Peyer's patch (tissue), 4 donors: Measurements from ENCODE around the gene BRD3. TPM values are rescaled to one million over a fixed set of nuclear protein-coding genes. Genes with fewer than 3 reads are reported as not detected.

Experiments
- DNase-seq, 3 donors: peaks; one replicate each; pipeline ENCODE4 v3.0.0-alpha.2; 2017 to 2019
- H3K27ac ChIP-seq, 4 donors: fragments of 200-600 bp; sonication (generic); one replicate each; pipeline ENCODE4 v1.5.1; 2016 to 2019
- H3K27me3 ChIP-seq, 2 donors: fragments of 200-600 bp; sonication (generic); one replicate each; pipeline ENCODE4 v1.5.1; 2019
- H3K36me3 ChIP-seq, 3 donors: fragments of 200-600 bp; sonication (generic); one replicate each; pipeline ENCODE4 v1.5.1; 2016 to 2019
- H3K4me1 ChIP-seq, 4 donors: fragments of 200-600 bp; sonication (generic); one replicate each; pipeline ENCODE4 v1.5.1; 2016 to 2019
- H3K4me3 ChIP-seq, 4 donors: fragments of 200-600 bp; sonication (generic); 1 replicate in 3 of 4; 2 replicates in 1 of 4; pipeline ENCODE4 v1.5.1; 2016 to 2019; ENCODE audit warnings: mild to moderate bottlenecking in 1 of 4
- H3K9me3 ChIP-seq, 4 donors: fragments of 200-600 bp; sonication (generic); one replicate each; pipeline ENCODE4 v1.5.1; 2016 to 2019; ENCODE audit warnings: mild to moderate bottlenecking in 1 of 4
- POLR2A ChIP-seq, 2 donors: fragments of 450-650 bp; IDR thresholded peaks; one replicate each; pipeline ENCODE4 v1.5.1; 2017; ENCODE audit warnings: antibody characterized with exemption in 2 of 2, mild to moderate bottlenecking in 2 of 2, moderate library complexity in 2 of 2
- total RNA-seq, 4 donors: library from RNA; depleted of rRNA; stranded (reverse); fragments of >200 nt; gene quantifications; one replicate each; pipeline ENCODE4 v1.1.0, GENCODE V29; 2016
- TF ChIP-seq, protein P1 (sequence below), 6 experiments: fragments of 450-650 bp in 4 of 6; fragments of 200-600 bp in 2 of 6; sonication (generic) in 1 of 6; IDR thresholded peaks; one replicate each; pipeline ENCODE4 v1.5.1; 2017 to 2019; ENCODE audit warnings: antibody characterized with exemption in 6 of 6, mild to moderate bottlenecking in 3 of 6, moderate library complexity in 1 of 6

The BRD3 gene
- total RNA-seq, 4 donors from 2014 or later = 16.3 to 57.8 (median 35.0) TPM

DNA sequence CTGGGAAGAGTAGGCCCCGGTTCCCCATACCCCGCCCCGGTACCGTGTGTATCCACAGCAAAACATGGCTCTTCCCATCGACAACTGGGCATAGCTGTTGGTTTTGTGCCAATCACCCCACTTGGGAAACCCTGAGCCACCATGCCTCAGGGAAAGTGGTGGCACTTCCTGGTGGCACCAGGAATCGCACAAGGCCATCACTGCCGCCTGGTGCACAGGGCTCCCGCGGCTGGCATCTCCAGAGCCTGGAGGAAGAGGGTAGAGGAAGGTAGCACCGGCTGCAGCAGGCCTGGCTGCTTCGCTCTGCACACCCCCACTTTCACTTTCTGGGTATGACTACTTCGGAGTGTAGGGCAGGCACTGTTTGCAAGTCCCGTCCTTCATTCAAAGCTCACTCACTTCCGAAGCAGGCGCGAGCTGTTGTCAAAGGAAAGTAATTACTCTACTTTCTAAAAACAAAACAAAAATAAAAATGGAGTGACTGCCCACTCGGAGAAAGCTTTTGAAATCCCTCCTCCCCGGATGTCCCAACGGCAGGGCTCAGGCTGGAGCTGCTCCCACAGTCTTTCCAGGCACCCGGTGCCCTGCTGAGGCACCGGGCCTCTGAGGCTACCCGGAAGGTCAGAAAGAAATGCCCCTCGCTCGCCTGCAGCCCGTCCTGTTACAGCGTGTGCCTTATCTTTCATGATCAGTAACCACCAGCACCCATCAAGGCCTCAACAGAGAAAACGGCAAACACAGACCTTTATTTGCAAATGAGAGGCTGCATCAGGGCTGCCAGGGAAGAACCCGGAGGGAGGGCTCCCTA lies 2.0 kb downstream of the BRD3 start:
- Histone ChIP-seq H3K36me3 (no peaks in the 10 kb centered on the region), H3K27ac (peak overlapping the region; percentile 67 to 100 (median 78)), H3K4me1 (peaks cover 0 to 45% (median 12%) of the 10 kb centered on the region in 4 donors), H3K27me3 (no peaks in the 10 kb centered on the region), H3K4me3 (peak overlapping the region; percentile 53 to 100 (median 98)), H3K9me3 (no peaks in the 10 kb centered on the region)
- peak in 1 of 2 donors; percentile 44 for TF ChIP-seq POLR2A (IDR thresholded peaks at IDR 0.05)
- TF ChIP-seq, protein P1, sequence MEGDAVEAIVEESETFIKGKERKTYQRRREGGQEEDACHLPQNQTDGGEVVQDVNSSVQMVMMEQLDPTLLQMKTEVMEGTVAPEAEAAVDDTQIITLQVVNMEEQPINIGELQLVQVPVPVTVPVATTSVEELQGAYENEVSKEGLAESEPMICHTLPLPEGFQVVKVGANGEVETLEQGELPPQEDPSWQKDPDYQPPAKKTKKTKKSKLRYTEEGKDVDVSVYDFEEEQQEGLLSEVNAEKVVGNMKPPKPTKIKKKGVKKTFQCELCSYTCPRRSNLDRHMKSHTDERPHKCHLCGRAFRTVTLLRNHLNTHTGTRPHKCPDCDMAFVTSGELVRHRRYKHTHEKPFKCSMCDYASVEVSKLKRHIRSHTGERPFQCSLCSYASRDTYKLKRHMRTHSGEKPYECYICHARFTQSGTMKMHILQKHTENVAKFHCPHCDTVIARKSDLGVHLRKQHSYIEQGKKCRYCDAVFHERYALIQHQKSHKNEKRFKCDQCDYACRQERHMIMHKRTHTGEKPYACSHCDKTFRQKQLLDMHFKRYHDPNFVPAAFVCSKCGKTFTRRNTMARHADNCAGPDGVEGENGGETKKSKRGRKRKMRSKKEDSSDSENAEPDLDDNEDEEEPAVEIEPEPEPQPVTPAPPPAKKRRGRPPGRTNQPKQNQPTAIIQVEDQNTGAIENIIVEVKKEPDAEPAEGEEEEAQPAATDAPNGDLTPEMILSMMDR (IDR thresholded peaks at IDR 0.05) = no peak
- DNase-seq = peak; percentile 65 to 79 (median 66)

DNA sequence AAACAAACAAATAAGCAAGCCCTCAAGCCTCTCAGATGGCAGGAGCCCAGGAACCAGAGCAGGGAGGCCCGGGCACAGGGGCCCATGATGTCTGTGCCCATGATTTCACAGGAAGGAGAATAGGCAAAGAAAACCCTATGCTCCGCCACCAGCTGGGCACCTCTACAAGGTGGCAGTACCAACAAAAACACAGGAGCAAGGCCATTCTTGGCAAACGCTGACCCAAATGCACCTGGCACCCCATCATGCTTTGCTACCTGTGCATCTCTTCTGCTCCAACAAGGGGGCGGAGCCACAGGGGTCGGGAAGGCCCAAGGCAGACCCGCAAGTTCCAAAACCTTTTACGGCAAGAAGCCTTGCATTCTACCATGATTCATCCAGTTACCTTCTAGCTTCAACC lies 3.1 kb downstream of the BRD3 start:
- Histone ChIP-seq H3K4me1 (peaks cover 0 to 50% (median 21%) of the 10 kb centered on the region in 4 donors), H3K27ac (no peak overlapping the region), H3K9me3 (no peaks in the 10 kb centered on the region), H3K36me3 (no peaks in the 10 kb centered on the region), H3K4me3 (no peak overlapping the region), H3K27me3 (no peaks in the 10 kb centered on the region)
- TF ChIP-seq, protein P1 (IDR thresholded peaks at IDR 0.05) = no peak
- TF ChIP-seq POLR2A (IDR thresholded peaks at IDR 0.05) = no peak
- DNase-seq = peak in 2 of 3 donors; percentile 42 to 44

DNA sequence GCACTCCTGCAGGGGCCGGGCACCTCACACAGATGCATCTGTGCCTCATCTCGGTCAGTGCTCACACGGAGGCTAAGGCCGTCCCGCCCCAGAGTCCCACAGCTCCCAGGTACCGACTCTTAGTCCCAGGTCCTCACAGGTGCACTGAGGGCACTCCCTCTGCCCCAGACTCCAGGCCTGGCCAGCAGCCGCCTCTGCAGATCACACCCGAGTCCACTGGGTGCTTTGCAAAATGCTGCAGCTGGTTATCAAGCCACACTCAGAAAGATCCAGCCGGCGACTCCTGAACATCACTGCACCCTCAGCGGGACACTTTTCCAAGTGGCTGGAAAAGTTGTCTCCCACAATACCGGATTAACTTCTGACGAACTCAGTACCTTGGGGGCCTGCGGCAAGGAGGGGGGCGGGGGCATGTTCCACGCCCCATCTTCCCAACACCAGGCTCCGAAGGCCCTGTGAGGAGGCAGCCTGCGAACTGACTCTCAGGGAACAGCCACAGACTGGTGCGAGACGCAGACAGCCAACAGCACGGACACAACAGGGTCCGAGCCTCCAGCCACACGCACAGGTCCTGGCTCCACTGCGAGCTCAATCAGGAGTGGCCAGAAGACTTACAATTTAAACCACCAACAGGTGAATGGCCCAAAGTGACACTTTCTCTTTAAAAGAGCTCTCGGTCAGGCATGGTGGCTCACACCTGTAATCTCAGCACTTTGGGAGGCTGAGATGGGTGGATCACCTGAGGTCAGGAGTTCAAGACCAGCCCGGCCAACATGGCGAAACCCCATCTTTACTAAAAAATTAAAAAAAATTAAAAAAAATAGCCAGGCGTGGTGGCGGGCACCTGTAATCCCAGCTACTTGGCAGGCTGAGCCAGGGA lies 4.0 kb downstream of the BRD3 start:
- DNase-seq = peak in 1 of 3 donors; percentile 44
- Histone ChIP-seq H3K4me3 (no peak overlapping the region), H3K27ac (no peak overlapping the region), H3K4me1 (peaks cover 0 to 50% (median 28%) of the 10 kb centered on the region in 4 donors), H3K9me3 (no peaks in the 10 kb centered on the region), H3K36me3 (no peaks in the 10 kb centered on the region), H3K27me3 (no peaks in the 10 kb centered on the region)
- TF ChIP-seq, protein P1 (IDR thresholded peaks at IDR 0.05) = no peak
- TF ChIP-seq POLR2A (IDR thresholded peaks at IDR 0.05) = no peak

DNA sequence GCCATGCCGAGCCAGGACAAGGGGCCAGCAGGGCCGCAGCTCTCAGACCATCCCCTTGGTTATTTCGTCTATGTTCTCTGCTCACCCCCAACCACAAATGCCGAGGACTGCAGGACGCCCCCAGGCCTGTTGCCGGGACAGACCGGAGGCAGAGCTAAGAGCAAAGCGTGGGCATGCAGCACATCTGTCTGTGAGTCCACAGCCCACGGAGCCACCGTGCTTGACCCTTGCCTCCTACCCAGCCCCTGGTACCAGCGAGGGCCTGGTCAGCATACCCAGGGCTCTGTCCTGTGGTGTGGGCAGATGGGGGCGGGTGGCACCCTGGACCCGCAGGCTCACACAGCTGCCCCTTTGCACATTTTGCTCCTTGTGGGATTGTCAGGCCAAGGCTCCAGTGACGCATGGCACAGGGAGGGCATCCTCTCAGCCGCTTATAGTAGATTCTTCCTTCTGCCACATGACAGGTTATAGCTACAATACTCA lies 4.7 kb downstream of the BRD3 start:
- no peak overlapping the region for H3K4me3 ChIP-seq
- no peaks in the 10 kb centered on the region for H3K36me3 ChIP-seq
- no peaks in the 10 kb centered on the region for H3K27me3 ChIP-seq
- no peak for TF ChIP-seq POLR2A (IDR thresholded peaks at IDR 0.05)
- TF ChIP-seq, protein P1 (IDR thresholded peaks at IDR 0.05) = no peak
- no peaks in the 10 kb centered on the region for H3K9me3 ChIP-seq
- peaks cover 0 to 57% (median 28%) of the 10 kb centered on the region in 4 donors for H3K4me1 ChIP-seq
- DNase-seq = no peak
- H3K27ac ChIP-seq = no peak overlapping the region

DNA sequence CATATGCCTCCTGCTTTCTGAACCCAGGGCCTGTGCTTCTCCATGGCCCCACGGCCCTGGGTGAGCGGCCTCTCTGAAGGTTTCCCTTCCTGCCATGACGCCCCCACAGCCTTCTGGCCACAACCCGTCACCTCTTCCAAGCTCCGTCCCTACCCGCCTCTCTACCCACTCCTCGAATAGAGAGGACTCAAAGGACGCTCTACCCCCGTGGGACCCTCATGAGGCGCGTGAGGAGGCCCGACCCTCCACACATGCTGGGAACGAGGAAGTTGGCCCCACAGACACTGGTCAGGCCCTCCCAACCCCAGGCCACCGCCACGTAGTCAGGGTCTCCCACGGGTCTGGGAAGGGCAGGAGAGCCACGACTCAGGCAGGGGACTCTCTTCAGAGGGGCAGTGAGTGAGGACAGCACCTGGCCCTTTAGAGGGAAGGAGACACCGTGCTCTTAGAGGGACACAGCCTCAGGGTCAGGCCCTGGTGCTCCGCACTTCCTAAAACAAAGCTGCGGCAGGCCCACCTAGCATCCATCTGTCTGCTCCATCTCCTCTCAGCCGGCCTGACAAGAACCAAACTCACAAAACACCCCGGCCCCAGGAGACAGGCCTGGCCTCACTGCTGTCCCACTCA lies 5.3 kb downstream of the BRD3 start:
- H3K9me3 ChIP-seq = no peaks in the 10 kb centered on the region
- H3K27ac ChIP-seq = no peak overlapping the region
- peaks cover 0 to 63% (median 28%) of the 10 kb centered on the region in 4 donors for H3K4me1 ChIP-seq
- H3K36me3 ChIP-seq = no peaks in the 10 kb centered on the region
- DNase-seq = no peak
- H3K27me3 ChIP-seq = no peaks in the 10 kb centered on the region
- TF ChIP-seq, protein P1 (IDR thresholded peaks at IDR 0.05) = no peak
- TF ChIP-seq POLR2A (IDR thresholded peaks at IDR 0.05) = no peak
- H3K4me3 ChIP-seq = no peak overlapping the region
